HG03378 (cell line): ENCODE data around the gene NAB2.

Source experiments
- ATAC-seq: cut with Tn5 transposase; IDR thresholded peaks from one replicate; pipeline ENCODE4 v1.9.1; 2021; ENCODE audit warnings: mild to moderate bottlenecking, moderate library complexity; ENCODE audit not compliant: unreplicated experiment

The NAB2 gene

DNA sequence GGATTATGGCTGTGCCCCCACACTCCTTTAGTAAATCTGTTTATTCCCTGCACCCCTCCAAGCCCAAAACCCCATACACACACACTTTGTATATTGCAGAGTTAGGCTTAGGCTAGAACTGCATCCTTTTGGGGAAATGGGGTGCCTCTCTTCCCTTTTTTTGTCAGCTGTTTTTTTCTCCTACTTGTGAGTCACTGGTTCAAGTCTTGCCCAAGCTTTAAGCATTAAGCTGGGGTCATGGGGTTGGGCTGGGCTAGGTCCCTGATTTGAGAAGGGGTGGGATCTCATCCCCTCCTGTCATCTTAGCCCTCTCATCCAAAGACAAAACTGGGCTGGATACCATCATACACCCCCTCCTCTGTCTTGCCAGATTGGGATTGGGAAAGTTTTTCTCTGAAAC lies 41.0 kb downstream of the NAB2 start:
- no peak for ATAC-seq

DNA sequence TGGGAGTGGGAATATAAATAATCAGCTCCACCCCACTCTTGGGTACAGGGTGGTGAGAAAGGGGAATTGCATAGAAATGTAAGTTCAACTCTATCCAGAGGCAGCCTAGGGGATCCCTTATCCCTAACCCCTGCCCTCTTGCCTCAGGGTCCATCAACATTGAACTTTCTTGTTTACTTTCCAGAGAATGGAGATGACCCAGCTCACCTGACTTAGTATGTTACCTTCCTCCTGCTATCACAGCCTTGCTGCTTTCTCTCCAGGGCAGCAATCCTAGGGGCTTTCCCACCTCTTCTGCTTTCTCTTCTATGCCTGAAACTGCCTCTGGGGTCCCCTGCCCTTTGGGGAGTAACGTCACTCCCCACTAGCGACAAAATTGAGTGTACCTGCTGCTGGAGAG lies 42.0 kb downstream of the NAB2 start:
- no peak for ATAC-seq

DNA sequence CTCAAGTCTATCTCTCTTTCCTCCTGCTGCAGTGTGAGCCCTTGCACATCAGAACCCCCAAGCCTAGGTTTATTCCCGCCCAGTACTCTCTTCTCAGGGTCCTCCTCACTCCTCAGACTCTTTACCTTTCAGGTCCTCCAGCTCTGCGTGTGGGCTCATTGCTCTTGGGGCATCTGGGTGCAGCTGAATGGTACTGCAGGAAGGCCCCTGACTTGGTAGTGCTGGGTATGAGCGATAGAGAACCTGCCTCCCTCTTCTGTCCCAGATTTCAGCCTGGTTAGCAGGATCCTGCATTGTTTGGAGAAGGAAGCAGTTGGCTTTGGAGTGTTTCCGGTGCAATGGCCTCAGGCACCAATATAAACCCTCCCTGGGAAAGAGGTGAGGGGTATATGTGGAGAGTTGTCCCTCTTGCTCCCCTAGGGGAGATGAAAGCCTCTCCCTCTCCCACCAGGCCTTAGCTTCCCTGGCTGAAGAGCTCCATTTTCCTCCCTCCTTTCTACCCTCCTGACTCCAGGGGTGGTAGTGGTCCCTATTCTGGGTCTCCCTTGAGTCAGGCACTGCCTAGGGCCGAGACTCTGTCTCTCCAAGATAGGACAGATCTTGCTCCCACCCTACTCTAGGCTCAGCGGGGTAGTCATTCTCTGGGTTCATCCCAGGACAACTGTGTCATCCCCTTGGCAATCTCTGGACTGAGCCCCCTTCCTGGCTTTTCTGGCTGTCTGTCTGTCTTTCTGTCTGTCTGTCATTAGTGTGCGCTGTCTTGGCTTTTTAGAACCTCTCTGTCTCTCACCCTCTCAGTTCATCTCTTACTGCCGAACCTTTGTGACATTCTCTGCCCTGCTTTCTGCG lies 43.2 kb downstream of the NAB2 start:
- no peak for ATAC-seq

DNA sequence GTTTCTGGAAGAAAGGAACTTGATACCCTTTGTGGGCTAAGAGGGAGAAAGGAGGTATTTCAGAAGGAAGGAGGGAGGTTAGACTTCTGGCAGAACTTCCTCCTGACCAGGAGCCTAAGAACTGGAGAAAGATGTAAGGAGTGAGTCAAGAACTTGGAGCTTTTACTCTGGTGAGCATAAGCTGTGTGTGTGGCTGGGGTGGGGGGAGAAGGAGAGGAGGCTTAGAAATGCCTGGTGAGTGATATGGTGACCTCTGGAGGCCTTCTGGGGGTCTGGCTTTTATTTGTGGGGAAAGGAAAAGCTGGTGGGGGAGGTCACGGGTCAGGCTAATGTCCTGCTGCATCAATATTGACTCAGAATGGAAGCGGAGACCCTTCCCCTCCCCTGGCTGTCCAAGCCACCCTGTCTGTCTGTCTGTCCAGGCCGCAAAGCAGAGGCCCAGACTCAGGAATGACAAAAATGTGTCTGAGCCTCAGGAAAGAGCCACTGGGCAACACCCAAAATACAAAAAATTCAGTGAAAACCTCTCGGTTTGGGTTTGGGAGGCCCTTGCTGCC lies 44.2 kb downstream of the NAB2 start:
- no peak for ATAC-seq

DNA sequence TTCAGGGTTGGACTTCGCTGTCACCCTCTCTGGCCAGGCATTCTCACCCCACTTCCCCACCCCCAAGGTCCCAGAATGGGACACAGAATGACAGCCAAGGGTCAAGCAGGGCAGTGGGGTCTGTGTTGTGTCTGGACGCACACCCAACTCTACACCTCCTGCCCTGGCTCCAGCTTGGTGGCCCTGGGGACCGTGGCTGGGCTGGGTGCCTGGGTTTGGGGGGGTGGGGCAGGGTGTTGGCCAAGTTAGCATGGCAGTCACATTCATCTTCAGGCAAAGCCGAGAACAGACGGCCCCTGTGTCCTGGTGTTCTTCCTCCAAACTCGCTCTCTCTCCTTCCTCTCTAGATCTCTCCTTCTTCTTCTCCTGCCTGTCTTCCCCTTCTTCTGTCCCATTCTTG lies 45.0 kb downstream of the NAB2 start:
- no peak for ATAC-seq

DNA sequence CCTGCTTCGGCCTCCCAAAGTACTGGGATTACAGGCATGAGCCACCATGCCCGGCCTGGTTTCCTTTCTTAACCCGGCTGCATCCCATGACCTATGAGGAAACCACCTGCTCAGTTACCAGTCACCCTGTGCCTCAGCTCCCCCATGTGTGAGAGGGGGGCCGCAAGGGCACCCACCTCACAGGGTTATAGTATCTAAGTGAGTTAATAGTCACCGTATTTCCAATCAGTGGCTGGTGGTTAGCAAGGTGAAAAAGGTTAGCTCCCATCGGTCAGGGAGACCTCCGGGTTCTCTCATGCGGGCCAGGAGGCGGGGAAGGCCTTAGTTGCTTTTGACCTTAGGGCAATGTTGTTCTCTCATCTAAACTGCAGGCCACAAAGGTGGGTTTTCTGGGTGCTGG lies 46.0 kb downstream of the NAB2 start:
- no peak for ATAC-seq

DNA sequence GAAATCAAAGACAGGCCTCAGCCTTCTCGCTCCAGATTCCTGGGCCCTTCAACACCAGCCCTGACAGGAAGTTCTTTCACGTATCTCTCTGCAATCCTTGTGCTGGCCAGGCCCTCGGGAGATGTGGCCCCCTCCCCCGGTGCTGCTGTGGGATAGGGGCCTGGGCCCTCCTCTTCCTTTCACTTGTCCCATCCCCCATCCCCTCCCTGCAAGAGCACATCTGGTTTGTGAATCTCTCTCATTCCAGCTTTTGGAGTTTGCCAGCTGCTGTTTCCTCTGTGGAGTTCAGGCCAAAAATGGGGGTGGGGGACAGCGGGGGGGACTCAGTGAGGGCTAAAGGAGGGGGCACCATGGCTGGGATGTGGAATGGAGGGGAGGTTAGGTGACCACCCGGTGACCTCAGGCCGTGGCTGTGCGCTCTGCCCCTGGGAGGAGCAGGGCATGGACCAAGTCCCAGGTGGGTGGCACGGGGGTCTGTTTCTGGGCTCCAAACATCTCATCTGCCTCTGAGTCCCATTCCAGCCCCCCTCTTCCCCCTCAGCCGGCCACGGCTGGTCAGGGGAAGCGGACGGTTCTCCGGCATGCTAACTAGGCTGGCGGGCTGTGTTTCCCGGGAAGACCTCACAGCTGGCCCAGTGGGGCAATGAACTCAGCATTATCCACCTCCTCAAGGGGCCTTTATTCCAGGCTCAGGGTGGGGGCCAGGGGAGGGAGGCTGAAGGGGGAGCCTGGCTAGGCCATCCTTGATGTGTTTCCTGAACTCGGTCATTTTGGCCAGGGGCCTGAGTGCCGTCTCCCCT lies 46.8 kb downstream of the NAB2 start:
- no peak for ATAC-seq

DNA sequence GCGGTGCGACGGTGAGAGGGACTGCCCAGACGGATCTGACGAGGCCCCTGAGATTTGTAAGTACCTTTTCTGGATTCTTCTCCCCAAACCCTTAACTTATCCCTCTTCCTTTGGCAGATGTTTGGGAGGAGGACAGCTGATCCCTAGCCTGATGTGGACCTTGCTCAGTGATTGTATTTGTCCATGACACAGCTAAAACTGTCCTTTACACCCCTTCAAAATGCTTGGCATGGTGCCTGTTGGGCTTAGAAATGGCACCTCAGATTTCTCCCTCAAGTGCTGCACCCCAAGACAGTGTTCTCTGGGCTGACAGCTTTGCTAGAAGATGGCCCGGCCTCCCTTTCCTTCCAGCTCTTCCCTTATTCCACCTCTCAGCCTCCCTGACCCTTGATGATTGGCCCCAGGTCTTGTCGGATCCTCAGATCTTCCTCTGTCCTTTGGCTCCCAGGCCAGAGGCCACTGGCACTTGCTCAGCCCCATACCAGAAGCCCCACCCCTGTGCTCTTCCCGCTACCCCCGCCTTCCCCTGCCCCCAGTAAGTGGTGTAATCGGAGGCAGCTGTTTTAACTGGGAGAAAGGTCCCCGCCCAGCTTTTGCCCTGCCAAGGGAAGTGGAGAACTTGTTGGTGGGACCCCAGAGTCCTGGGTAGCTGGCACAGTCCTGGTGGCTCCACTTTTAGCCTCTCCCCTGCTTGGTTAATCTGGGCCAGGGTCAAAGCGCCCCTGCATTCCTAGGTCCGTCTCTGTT lies 49.8 kb downstream of the NAB2 start:
- no peak for ATAC-seq

DNA sequence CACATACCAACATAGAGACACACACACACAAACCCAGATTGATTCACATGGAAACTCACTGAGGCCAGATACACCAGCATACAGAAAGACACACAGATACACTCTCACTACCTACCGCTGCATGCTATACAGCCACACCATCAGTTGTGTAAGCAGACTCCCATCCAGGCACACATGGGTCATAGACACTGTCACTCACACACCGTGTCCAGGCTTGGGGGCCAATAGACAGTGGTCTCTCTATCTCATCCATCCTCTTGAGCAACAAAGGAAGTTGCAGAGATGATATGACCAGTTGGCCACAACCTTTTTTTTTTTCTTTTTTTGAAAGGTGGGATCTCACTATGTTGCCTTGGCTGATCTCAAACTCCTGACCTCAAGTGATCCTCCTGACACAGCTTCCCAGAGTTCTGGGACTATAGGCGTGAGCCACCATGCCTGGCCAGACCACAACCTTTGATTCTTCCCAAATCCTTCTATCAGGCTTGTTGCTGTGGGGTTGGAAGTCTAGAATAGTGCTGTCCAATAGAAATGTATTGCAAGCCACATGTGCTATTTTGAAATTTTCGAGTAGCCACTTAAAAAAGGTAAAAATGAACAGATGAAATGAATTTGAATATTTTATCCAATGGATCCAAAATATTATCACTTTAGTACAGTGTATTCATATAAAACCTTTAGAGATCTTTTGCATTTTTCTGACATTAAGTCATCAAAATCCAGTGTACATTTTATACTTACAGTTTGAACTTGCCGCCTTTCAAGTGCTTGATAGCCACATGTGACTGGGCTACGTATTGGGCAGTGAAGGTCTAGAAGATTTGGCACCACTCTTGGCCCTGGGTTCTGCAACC lies 51.1 kb downstream of the NAB2 start:
- ATAC-seq = no peak

DNA sequence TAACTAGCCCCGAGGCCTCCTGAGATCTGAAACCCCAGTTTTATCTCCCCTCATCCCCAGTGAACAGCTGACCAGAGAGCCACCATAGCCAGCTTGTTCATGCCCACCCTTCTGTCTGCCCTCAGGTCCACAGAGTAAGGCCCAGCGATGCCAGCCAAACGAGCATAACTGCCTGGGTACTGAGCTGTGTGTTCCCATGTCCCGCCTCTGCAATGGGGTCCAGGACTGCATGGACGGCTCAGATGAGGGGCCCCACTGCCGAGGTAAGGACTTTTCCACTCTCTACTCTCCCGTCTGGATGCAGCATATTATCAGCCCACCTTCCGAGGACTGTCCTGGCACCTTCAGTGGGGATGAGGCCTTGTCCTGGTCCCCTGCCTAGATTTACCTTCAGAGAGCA lies 52.3 kb downstream of the NAB2 start:
- ATAC-seq = no peak

DNA sequence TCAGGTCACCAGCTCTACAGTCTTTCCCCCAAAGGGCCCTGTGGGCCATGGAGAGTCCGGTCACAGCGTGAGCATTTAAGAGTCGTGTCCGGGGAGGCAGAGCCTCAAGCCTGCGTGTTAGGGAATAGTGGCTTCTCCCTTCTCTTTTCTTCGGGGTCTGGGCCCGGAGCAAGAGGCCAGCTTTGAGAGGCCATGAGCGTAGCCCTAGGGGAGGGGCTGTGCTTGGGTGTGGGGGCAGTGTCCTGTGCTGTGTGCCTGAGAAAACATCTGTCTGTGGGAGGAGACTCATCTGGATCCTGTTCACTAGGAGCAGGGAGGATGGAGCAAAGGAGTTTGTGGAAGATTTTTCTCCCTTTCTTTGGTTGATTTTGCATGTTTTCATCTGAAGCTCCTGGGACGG lies 53.2 kb downstream of the NAB2 start:
- no peak for ATAC-seq

DNA sequence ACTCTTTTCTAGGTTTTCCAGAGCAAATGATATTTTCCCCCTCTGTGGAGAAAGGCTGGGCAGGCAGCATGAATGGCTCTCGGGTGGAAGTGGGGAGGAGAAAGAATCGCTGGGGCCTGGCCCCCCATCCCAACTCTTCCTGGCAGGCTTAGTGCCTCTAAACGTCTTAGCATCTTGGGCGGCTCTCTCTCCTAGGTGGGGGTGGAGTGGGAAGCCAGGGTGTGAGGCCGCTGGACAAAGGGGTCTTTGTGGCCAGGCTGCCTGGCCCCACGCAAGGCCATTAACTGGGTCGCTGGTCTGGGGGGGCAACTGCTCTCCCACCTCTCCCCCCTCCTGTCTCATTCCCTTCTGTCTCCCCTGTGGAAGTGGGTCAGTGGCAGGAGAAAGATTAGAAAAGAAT lies 53.8 kb downstream of the NAB2 start:
- no peak for ATAC-seq

DNA sequence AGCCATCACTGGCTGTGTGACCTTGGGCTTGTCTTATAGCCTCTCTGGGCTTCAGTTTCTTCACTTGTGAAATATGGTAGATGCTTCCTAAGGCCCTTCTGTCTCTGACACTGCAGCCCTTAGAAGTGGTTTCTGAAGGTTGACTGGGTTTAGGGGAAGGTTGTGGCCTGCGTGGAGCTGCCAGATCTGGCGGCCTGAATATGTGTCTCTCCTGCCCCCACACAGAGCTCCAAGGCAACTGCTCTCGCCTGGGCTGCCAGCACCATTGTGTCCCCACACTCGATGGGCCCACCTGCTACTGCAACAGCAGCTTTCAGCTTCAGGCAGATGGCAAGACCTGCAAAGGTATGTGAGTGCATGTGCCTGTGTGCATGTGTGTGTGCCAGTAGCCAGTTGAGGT lies 54.5 kb downstream of the NAB2 start:
- no peak for ATAC-seq
